K562 (cell line): Measurements from ENCODE around the gene MRPS5. TPM values are rescaled to one million over a fixed set of nuclear protein-coding genes. Genes with fewer than 3 reads are reported as not detected.

Source experiments
- CEBPG ChIP-seq, 3 experiments: fragments of 200-800 bp in 1 of 3; sonication (Bioruptor generic) in 1 of 3; sonication (generic) in 1 of 3; formaldehyde crosslinking in 1 of 3; IDR thresholded peaks in 2 of 3; conservative IDR thresholded peaks in 1 of 3; 2 replicates each; pipeline versions ENCODE4 v1.6.1 to v1.8.0; 2016 to 2022; ENCODE audit warnings: missing compliant biosample characterization in 2 of 3, missing genetic modification characterization in 2 of 3, mild to moderate bottlenecking in 1 of 3, missing genetic modification reagents in 1 of 3
- KLF16 ChIP-seq: IDR thresholded peaks from 2 replicates; pipeline ENCODE4 v1.6.1; 2016; ENCODE audit warnings: antibody characterized with exemption
- RFX1 ChIP-seq: fragments of 450-650 bp; IDR thresholded peaks from 2 replicates; pipeline ENCODE4 v1.6.1; 2016; ENCODE audit warnings: mild to moderate bottlenecking, moderate library complexity
- ZNF324 ChIP-seq: fragments of 250-450 bp; sonication (Bioruptor Pico); IDR thresholded peaks from 2 replicates; pipeline ENCODE4 v1.4.0; 2020; ENCODE audit warnings: mild to moderate bottlenecking
- polyA plus RNA-seq, 8 experiments: library from polyadenylated mRNA; depleted of rRNA in 4 of 8; stranded (reverse) in 5 of 8; unstranded in 3 of 8; fragments of >200 nt; fragmentation: Nextera tagmentation in 2 of 8; fragmentation: Illumina TruSeq in 1 of 8; extraction: Ambion mirVana in 2 of 8; extraction: Trizol in 1 of 8; gene quantifications; 2 replicates each; pipeline versions ENCODE4 v1.2.1 to v1.2.3, GENCODE V29; 2011 to 2014; ENCODE audit warnings: inconsistent platforms in 1 of 8, missing spikeins in 1 of 8
- total RNA-seq, 7 experiments: library from RNA; depleted of rRNA in 6 of 7; stranded (reverse); fragments of >200 nt in 6 of 7; fragmentation: Illumina TruSeq in 2 of 7; extraction: Trizol in 2 of 7; gene quantifications; 2 replicates each; pipeline versions ENCODE4 v1.2.1 to v1.2.3, GENCODE V29; 2011 to 2021; ENCODE audit warnings: low replicate concordance in 1 of 7
- TF ChIP-seq, protein P1 (sequence below), 2 experiments: fragments of 450-650 bp in 1 of 2; sonication (generic) in 1 of 2; formaldehyde crosslinking in 1 of 2; IDR thresholded peaks; 2 replicates each; pipeline versions ENCODE4 v1.7.1 to v1.9.0; 2016 to 2022; ENCODE audit warnings: inconsistent platforms in 1 of 2, mild to moderate bottlenecking in 1 of 2, missing genetic modification reagents in 1 of 2
- TF ChIP-seq, protein P2 (sequence below): sonication (generic); formaldehyde crosslinking; IDR thresholded peaks from 2 replicates; pipeline ENCODE4 v1.4.0; 2020; ENCODE audit warnings: mild to moderate bottlenecking, missing genetic modification reagents
- TF ChIP-seq, protein P3 (sequence below): fragments of 450-650 bp; IDR thresholded peaks from 2 replicates; pipeline ENCODE4 v1.6.1; 2018; ENCODE audit not compliant: partially characterized antibody

The MRPS5 gene
- total and polyA plus RNA-seq, 9 of the 15 experiments (the other 6 are each of a cell fraction or from before 2014, with no cell fraction given): 85.0 to 162 (median 118) TPM

DNA sequence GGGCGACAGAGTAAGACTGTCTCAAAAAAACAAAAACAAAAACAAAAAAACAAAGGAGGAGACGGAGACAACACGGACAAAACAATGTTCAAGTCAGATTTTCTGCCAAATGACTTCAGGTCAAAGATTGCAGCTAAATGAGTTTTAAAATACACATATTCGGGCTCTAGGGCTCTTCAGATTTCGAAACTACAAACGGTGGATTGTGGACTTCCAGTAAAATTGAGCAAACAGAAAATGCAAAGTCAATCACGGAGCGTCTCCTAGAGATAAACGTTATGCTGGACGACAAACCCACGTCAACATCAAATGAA, 558 bp downstream of the MRPS5 start (continued):
- TF ChIP-seq, protein P1, sequence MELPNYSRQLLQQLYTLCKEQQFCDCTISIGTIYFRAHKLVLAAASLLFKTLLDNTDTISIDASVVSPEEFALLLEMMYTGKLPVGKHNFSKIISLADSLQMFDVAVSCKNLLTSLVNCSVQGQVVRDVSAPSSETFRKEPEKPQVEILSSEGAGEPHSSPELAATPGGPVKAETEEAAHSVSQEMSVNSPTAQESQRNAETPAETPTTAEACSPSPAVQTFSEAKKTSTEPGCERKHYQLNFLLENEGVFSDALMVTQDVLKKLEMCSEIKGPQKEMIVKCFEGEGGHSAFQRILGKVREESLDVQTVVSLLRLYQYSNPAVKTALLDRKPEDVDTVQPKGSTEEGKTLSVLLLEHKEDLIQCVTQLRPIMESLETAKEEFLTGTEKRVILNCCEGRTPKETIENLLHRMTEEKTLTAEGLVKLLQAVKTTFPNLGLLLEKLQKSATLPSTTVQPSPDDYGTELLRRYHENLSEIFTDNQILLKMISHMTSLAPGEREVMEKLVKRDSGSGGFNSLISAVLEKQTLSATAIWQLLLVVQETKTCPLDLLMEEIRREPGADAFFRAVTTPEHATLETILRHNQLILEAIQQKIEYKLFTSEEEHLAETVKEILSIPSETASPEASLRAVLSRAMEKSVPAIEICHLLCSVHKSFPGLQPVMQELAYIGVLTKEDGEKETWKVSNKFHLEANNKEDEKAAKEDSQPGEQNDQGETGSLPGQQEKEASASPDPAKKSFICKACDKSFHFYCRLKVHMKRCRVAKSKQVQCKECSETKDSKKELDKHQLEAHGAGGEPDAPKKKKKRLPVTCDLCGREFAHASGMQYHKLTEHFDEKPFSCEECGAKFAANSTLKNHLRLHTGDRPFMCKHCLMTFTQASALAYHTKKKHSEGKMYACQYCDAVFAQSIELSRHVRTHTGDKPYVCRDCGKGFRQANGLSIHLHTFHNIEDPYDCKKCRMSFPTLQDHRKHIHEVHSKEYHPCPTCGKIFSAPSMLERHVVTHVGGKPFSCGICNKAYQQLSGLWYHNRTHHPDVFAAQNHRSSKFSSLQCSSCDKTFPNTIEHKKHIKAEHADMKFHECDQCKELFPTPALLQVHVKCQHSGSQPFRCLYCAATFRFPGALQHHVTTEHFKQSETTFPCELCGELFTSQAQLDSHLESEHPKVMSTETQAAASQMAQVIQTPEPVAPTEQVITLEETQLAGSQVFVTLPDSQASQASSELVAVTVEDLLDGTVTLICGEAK (IDR thresholded peaks at IDR 0.05): peak; percentile 28; the same call in 1 of the 2 replicates
- TF ChIP-seq, protein P1 (CRISPR knock-in tag; IDR thresholded peaks at IDR 0.05): no peak
- peak; percentile 27 for TF ChIP-seq RFX1
- no peak for TF ChIP-seq CEBPG (CRISPR knock-in tag; IDR thresholded peaks at IDR 0.05)
- TF ChIP-seq CEBPG (tag; conservative IDR thresholded peaks at IDR 0.05 in 1 of 2, IDR thresholded peaks at IDR 0.05 in 1 of 2): 0 out of 4 replicates have a peak, but pooled peaks of 1 of the 2 experiments have one; percentile 22
- TF ChIP-seq, protein P2, sequence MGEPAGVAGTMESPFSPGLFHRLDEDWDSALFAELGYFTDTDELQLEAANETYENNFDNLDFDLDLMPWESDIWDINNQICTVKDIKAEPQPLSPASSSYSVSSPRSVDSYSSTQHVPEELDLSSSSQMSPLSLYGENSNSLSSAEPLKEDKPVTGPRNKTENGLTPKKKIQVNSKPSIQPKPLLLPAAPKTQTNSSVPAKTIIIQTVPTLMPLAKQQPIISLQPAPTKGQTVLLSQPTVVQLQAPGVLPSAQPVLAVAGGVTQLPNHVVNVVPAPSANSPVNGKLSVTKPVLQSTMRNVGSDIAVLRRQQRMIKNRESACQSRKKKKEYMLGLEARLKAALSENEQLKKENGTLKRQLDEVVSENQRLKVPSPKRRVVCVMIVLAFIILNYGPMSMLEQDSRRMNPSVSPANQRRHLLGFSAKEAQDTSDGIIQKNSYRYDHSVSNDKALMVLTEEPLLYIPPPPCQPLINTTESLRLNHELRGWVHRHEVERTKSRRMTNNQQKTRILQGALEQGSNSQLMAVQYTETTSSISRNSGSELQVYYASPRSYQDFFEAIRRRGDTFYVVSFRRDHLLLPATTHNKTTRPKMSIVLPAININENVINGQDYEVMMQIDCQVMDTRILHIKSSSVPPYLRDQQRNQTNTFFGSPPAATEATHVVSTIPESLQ (CRISPR knock-in tag): 0 out of 2 replicates have a peak, but pooled peaks have one; percentile 11
- TF ChIP-seq KLF16: no peak
- TF ChIP-seq ZNF324 (CRISPR knock-in tag): no peak
- TF ChIP-seq, protein P3, sequence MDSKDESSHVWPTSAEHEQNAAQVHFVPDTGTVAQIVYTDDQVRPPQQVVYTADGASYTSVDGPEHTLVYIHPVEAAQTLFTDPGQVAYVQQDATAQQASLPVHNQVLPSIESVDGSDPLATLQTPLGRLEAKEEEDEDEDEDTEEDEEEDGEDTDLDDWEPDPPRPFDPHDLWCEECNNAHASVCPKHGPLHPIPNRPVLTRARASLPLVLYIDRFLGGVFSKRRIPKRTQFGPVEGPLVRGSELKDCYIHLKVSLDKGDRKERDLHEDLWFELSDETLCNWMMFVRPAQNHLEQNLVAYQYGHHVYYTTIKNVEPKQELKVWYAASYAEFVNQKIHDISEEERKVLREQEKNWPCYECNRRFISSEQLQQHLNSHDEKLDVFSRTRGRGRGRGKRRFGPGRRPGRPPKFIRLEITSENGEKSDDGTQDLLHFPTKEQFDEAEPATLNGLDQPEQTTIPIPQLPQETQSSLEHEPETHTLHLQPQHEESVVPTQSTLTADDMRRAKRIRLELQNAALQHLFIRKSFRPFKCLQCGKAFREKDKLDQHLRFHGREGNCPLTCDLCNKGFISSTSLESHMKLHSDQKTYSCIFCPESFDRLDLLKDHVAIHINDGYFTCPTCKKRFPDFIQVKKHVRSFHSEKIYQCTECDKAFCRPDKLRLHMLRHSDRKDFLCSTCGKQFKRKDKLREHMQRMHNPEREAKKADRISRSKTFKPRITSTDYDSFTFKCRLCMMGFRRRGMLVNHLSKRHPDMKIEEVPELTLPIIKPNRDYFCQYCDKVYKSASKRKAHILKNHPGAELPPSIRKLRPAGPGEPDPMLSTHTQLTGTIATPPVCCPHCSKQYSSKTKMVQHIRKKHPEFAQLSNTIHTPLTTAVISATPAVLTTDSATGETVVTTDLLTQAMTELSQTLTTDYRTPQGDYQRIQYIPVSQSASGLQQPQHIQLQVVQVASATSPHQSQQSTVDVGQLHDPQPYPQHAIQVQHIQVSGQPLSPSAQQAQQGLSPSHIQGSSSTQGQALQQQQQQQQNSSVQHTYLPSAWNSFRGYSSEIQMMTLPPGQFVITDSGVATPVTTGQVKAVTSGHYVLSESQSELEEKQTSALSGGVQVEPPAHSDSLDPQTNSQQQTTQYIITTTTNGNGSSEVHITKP: peak; percentile 20
